Right lobe of liver (tissue), 4 donors: ENCODE results near the gene HDAC11.

ENCODE experiments used
- CTCF ChIP-seq, 4 donors: fragments of 200-600 bp in 3 of 4; fragments of 450-650 bp in 1 of 4; IDR thresholded peaks; one replicate each; pipeline versions ENCODE4 v1.5.1 to v1.8.0; 2016 to 2022; ENCODE audit warnings: antibody characterized with exemption in 4 of 4, mild to moderate bottlenecking in 2 of 4
- POLR2A ChIP-seq: fragments of 450-650 bp; IDR thresholded peaks from one replicate; pipeline ENCODE4 v1.6.1; 2017; ENCODE audit warnings: antibody characterized with exemption, mild to moderate bottlenecking
- donor health status: DM: no; HTN: no; CAD: no.
- donor health status: DM: no; HTN: no; CAD: no.
- donor health status: DM: no; HTN: yes; CAD: no.

DNA sequence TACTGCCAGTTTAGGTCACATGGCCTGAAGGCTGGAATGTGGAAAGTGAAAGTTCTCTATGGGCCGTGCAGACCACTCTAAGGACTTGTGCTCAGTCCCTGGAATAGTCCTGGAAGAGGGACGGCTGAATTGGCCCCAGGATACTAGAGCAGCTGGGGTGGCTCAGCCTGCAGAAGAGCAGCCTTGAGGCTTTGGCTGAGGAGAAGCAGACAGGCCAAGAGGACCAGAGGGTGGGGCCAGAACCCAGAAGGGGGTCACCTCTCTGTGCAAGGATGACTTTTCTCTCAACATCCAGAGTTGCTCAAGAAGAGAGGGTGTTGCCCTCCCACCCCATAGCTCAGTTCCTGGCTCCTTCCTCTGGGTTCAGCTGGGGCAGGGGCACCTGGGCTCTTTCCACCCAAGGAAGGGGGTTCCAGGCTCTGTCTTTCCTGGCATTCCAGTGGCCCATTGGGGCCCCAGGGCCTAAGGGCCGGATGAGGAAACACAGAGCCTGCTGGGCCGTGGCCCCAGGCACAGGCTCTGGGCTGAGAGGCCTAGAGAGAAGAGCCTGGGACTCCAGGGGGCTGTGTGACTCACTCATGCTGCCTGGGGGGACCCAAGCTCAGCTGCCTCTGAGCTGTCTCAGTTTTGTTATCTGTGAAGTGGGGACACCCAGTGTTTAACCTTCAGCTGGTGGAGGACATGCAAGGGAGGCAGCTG lies 60.3 kb downstream of the HDAC11 start:
- no peak for TF ChIP-seq CTCF (IDR thresholded peaks at IDR 0.05)
- no peak for TF ChIP-seq POLR2A
